Measurements from ENCODE around the gene PIH1D1. TPM values are rescaled to one million over a fixed set of nuclear protein-coding genes. Genes with fewer than 3 reads are reported as not detected.

PIH1D1 gene
- total RNA-seq, 2 donors from 2014 or later, result 92.9 to 184 TPM

- H3K27ac Mint-ChIP-seq, result peak overlapping the region in 1 of 2 donors; percentile 32
- ATAC-seq (no peak), DNase-seq (ENCODE audit: low spot score in 2 of 2) (no peak)
- H3K9me3 Mint-ChIP-seq, result no peaks in the 10 kb centered on the region
- no peaks in the 10 kb centered on the region for H3K36me3 Mint-ChIP-seq
Measured at GRCh38 chr19:49398931-49399330, 52.7 kb downstream of the PIH1D1 start.

- H3K36me3 Mint-ChIP-seq, result no peaks in the 10 kb centered on the region
- no peak for ATAC-seq
- no peak for DNase-seq (ENCODE audit: low spot score in 2 of 2)
- H3K9me3 Mint-ChIP-seq, result no peaks in the 10 kb centered on the region
- H3K27ac Mint-ChIP-seq, result peak overlapping the region in 1 of 2 donors; percentile 32
Measured at GRCh38 chr19:49398001-49398615, 53.5 kb downstream of the PIH1D1 start.

GRCh38 chr19:49396738-49397505 lies 54.7 kb downstream of the PIH1D1 start:
- DNase-seq (ENCODE audit: low spot score in 2 of 2) (no peak), ATAC-seq (no peak)
- no peaks in the 10 kb centered on the region for H3K36me3 Mint-ChIP-seq
- no peaks in the 10 kb centered on the region for H3K9me3 Mint-ChIP-seq
- H3K27ac Mint-ChIP-seq, result peak overlapping the region in 1 of 2 donors; percentile 23

Other genes starting within 250 kb of the PIH1D1 start
- 1 to 10 TPM; 1.0 to 2.3 TPM for gene SLC6A16, start 126.6 kb downstream of the PIH1D1 start, total RNA-seq
- 100 to 1,000 TPM; 166 to 194 TPM for gene CD37, start 116.4 kb downstream of the PIH1D1 start, total RNA-seq
- gene TEAD2, start 89.4 kb downstream of the PIH1D1 start, total RNA-seq, result under 1 TPM in 1 of 2 donors, not detected in 1; 0.32 TPM
- gene DKKL1, start 87.9 kb downstream of the PIH1D1 start, total RNA-seq, result not detected
- gene KASH5, start 63.6 kb downstream of the PIH1D1 start, total RNA-seq, result 1 to 10 TPM in 1 of 2 donors, under 1 TPM in 1; 0.95 to 1.7 TPM
- not detected for gene PTH2, start 28.4 kb downstream of the PIH1D1 start, total RNA-seq
- not detected for gene GFY, start 26.4 kb downstream of the PIH1D1 start, total RNA-seq
- gene SLC17A7, start 10.3 kb downstream of the PIH1D1 start, total RNA-seq, result under 1 TPM; 0.20 to 0.33 TPM
- 10 to 100 TPM; 22.6 to 34.0 TPM for gene ALDH16A1, start 1.4 kb upstream of the PIH1D1 start, total RNA-seq
- 10 to 100 TPM; 49.1 to 64.4 TPM for gene FLT3LG, start 22.4 kb upstream of the PIH1D1 start, total RNA-seq
- 1,000 to 10,000 TPM; 4,147 to 5,288 TPM for gene RPL13A, start 35.8 kb upstream of the PIH1D1 start, total RNA-seq
- gene RPS11, start 44.6 kb upstream of the PIH1D1 start, total RNA-seq, result 1,000 to 10,000 TPM; 2,570 to 2,967 TPM
- gene FCGRT, start 60.8 kb upstream of the PIH1D1 start, total RNA-seq, result 10 to 100 TPM; 17.5 to 18.1 TPM
- gene RCN3, start 76.2 kb upstream of the PIH1D1 start, total RNA-seq, result 10 to 100 TPM in 1 of 2 donors, 1 to 10 TPM in 1; 5.4 to 13.0 TPM
- gene NOSIP, start 128.7 kb upstream of the PIH1D1 start, total RNA-seq, result 10 to 100 TPM; 90.7 to 96.1 TPM
- gene PRRG2, start 129.5 kb upstream of the PIH1D1 start, total RNA-seq, result 10 to 100 TPM in 1 of 2 donors, 1 to 10 TPM in 1; 2.3 to 10.8 TPM
- 10 to 100 TPM; 28.9 to 32.9 TPM for gene PRR12, start 139.4 kb upstream of the PIH1D1 start, total RNA-seq
- gene RRAS, start 188.3 kb upstream of the PIH1D1 start, total RNA-seq, result 10 to 100 TPM in 1 of 2 donors, 1 to 10 TPM in 1; 6.0 to 12.9 TPM
- 10 to 100 TPM; 49.8 to 57.4 TPM for gene SCAF1, start 190.4 kb upstream of the PIH1D1 start, total RNA-seq
- 100 to 1,000 TPM; 135 to 202 TPM for gene IRF3, start 214.0 kb upstream of the PIH1D1 start, total RNA-seq
- gene BCL2L12, start 214.1 kb upstream of the PIH1D1 start, total RNA-seq, result 10 to 100 TPM; 69.6 to 93.4 TPM
- gene PRMT1, start 225.5 kb upstream of the PIH1D1 start, total RNA-seq, result 100 to 1,000 TPM; 248 to 309 TPM
- gene ADM5, start 237.8 kb upstream of the PIH1D1 start, total RNA-seq, result 1 to 10 TPM; 5.6 to 6.2 TPM
- 1 to 10 TPM; 4.1 to 4.3 TPM for gene CPT1C, start 239.3 kb upstream of the PIH1D1 start, total RNA-seq

Measured in activated naive CD4-positive, alpha-beta T cell treated with anti-CD3 and anti-CD28 coated beads, Interleukin-2, amount 50 U/mL, for 72 hours (primary cell).